ENCODE data around the gene PHKB.

PHKB gene

DNA sequence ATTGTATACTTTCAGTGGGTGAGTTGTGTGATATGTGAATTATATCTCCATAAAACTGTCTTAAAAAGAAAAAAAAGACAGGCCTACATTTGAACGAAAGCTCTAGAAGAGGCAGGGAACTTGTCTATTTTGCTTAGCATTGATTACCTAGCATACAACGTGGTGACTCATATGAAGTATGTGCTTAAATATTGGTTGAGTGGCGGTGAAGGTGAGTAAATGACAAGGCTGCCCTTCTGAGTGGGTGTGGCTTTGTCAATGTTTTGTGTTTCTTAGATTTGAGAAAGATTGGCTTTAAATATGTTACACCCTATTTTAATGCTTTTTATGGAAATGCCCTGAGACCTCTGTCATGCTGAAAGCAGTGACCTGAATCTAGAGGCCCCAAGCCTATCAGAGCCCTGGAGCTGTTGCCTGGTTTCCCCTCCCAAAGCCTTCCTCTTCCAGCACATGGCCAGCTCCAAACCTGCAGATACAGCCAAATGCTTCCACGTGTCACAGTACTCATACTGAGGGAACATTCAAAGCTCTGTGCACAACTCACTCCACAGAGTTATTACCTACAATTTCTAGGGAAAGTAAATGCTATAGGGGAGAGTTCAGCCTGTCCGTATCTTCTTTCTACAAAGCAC lies 260.0 kb downstream of the PHKB start:
- Histone ChIP-seq H3K4me3 (ENCODE audit: low read length) (no peak overlapping the region), H3K4me1 (ENCODE audit: control insufficient read depth, insufficient read depth, low read length) (no peaks in the 10 kb centered on the region), H3K9ac (ENCODE audit: low read length) (no peak overlapping the region), H3K36me3 (ENCODE audit: control insufficient read depth, insufficient read depth, low read length, severe bottlenecking) (no peaks in the 10 kb centered on the region), H3K9me3 (ENCODE audit: control insufficient read depth, low read length) (no peaks in the 10 kb centered on the region), H3K27me3 (replicated peaks; ENCODE audit: control insufficient read depth, insufficient read depth, low read length) (peaks cover 17% of the 10 kb centered on the region)
- no peak for DNase-seq (ENCODE audit: low read depth)

DNA sequence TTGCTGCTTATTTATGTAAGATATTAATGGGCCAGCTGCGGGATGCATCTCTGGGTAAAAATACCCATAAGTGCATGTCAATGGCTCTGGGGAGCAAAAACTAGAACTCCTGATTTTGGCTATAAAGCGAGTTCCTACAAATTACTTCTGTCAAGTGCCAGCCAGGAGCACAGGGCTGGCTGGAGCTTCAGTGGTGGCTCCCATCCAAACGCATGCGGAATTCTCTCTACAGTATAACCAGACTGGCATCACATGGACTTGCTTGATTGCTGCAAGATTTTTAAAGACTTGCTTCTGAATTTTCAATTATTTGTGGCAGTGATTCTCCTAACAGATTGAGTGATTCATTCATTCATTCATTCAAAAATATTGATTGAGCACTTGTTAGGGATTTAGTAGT lies 260.9 kb downstream of the PHKB start:
- no peaks in the 10 kb centered on the region for H3K4me1 ChIP-seq (ENCODE audit: control insufficient read depth, insufficient read depth, low read length)
- no peaks in the 10 kb centered on the region for H3K9me3 ChIP-seq (ENCODE audit: control insufficient read depth, low read length)
- H3K4me3 ChIP-seq (ENCODE audit: low read length), result no peak overlapping the region
- no peak overlapping the region for H3K9ac ChIP-seq (ENCODE audit: low read length)
- H3K36me3 ChIP-seq (ENCODE audit: control insufficient read depth, insufficient read depth, low read length, severe bottlenecking), result no peaks in the 10 kb centered on the region
- no peak for DNase-seq (ENCODE audit: low read depth)
- H3K27me3 ChIP-seq (replicated peaks; ENCODE audit: control insufficient read depth, insufficient read depth, low read length), result peaks cover 20% of the 10 kb centered on the region

DNA sequence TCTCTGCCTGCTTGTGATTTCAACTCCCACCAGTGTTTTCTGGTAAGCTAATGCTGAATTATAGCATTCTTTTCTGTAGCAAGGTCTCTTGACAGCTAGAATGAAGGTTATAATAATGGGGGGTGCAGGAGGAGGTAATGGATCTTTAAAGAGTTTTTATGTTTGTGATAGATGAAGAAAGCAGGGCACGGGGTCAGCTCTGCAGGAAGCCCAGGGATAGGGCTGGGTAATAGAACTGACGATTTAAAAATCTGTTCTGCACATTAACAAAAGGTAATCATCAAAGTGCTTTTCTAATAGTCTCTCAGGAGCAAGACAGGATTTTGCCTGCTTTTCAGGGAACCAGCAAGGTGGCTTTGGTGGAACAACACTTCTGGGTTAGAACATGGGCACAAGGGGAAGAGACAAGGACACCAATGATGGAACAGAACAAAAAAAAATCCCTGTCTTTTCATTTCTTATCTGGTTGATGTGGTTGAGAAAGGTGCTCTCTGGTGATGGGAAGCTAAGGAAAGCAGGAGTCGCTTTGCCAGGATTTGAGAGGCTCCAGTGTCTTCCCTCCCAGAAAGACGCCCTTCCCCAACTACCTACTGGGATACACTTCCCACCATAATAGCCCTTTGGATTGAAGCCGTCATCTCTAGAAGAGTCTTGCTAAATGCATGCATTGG lies 263.1 kb downstream of the PHKB start:
- DNase-seq (ENCODE audit: low read depth), result no peak
- Histone ChIP-seq H3K4me1 (ENCODE audit: control insufficient read depth, insufficient read depth, low read length) (no peaks in the 10 kb centered on the region), H3K4me3 (ENCODE audit: low read length) (no peak overlapping the region), H3K27me3 (replicated peaks; ENCODE audit: control insufficient read depth, insufficient read depth, low read length) (peaks cover 20% of the 10 kb centered on the region), H3K9ac (ENCODE audit: low read length) (no peak overlapping the region), H3K36me3 (ENCODE audit: control insufficient read depth, insufficient read depth, low read length, severe bottlenecking) (no peaks in the 10 kb centered on the region), H3K9me3 (ENCODE audit: control insufficient read depth, low read length) (no peaks in the 10 kb centered on the region)

DNA sequence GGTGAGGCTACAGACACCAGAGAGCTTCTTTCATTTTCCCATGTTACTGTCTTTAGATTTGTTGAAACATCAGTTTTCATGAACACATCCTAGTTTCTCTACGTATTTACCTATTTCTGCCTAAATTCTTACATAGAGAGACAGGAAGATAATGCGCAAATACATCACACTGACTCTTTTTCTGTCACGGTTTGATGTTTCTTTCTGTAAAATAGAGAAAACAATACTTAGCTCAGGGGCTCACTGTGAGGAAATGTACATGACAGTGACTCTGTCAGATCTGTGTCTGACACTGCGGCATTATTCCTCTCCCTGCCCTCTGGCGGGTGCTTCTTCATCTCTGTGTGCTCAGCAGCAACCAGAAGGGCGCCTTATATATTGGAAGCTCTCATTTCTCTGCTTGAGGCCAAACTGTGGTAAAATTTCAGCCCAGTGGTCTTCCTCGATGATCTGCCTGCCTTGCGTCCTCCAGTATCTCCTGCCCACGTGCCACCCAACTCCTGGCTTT lies 264.1 kb downstream of the PHKB start:
- Histone ChIP-seq H3K36me3 (ENCODE audit: control insufficient read depth, insufficient read depth, low read length, severe bottlenecking) (no peaks in the 10 kb centered on the region), H3K9ac (ENCODE audit: low read length) (no peak overlapping the region), H3K27me3 (replicated peaks; ENCODE audit: control insufficient read depth, insufficient read depth, low read length) (peaks cover 20% of the 10 kb centered on the region), H3K4me1 (ENCODE audit: control insufficient read depth, insufficient read depth, low read length) (no peaks in the 10 kb centered on the region), H3K9me3 (ENCODE audit: control insufficient read depth, low read length) (no peaks in the 10 kb centered on the region), H3K4me3 (ENCODE audit: low read length) (no peak overlapping the region)
- no peak for DNase-seq (ENCODE audit: low read depth)

DNA sequence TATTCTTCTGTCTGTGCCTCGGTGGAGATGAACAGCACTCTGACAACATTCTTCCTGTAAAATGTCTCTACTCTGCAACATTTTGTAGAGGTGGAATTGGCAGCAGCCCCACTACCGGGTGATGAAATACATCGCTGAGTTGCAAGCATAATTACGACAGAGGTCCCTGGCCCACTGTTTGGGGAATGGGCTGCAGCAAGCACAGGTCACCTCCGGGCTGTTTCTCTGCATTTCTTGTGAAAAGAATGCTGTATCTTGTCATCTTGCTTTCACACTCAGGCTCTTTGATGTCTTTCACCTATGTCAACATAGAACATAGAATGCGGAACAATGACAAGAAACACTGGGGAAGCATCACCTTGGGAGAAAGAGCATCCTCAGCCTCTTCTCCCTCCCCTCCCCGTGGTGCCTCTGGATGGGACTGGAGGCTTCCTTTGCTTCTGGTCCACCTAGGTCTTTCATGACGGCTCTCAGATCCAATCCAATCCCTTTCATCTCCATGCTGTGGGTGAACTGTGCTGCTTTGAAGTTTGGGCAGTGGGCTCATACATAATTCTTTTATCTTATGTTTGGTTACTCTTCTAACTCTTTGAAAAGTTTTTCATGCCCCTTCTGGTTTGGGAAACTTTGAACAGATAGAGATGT lies 265.0 kb downstream of the PHKB start:
- Histone ChIP-seq H3K4me1 (ENCODE audit: control insufficient read depth, insufficient read depth, low read length) (no peaks in the 10 kb centered on the region), H3K27me3 (replicated peaks; ENCODE audit: control insufficient read depth, insufficient read depth, low read length) (peaks cover 20% of the 10 kb centered on the region), H3K9me3 (ENCODE audit: control insufficient read depth, low read length) (no peaks in the 10 kb centered on the region), H3K36me3 (ENCODE audit: control insufficient read depth, insufficient read depth, low read length, severe bottlenecking) (no peaks in the 10 kb centered on the region), H3K4me3 (ENCODE audit: low read length) (no peak overlapping the region), H3K9ac (ENCODE audit: low read length) (no peak overlapping the region)
- DNase-seq (ENCODE audit: low read depth), result no peak

DNA sequence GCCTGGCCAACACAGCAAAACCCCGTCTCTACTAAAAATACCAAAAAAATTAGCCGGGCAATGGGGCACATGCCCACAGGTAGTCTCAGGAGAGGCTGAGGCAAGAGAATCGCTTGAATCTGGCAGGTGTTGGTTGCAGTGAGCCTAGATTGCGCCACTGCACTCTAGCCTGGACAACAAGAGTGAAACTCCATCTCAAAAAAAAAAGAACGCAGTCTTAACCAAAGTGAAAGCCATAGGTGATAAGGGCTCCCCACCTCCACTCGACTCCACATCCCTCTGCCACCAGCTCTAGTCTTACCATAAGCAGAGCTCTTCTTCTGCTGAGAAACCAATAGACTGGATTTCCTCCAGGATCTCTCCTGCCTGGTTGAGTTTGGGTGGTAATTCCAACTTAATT lies 266.0 kb downstream of the PHKB start:
- Histone ChIP-seq H3K9ac (ENCODE audit: low read length) (no peak overlapping the region), H3K9me3 (ENCODE audit: control insufficient read depth, low read length) (no peaks in the 10 kb centered on the region), H3K4me1 (ENCODE audit: control insufficient read depth, insufficient read depth, low read length) (peaks cover 2% of the 10 kb centered on the region), H3K36me3 (ENCODE audit: control insufficient read depth, insufficient read depth, low read length, severe bottlenecking) (no peaks in the 10 kb centered on the region), H3K27me3 (replicated peaks; ENCODE audit: control insufficient read depth, insufficient read depth, low read length) (peaks cover 20% of the 10 kb centered on the region), H3K4me3 (ENCODE audit: low read length) (no peak overlapping the region)
- no peak for DNase-seq (ENCODE audit: low read depth)

DNA sequence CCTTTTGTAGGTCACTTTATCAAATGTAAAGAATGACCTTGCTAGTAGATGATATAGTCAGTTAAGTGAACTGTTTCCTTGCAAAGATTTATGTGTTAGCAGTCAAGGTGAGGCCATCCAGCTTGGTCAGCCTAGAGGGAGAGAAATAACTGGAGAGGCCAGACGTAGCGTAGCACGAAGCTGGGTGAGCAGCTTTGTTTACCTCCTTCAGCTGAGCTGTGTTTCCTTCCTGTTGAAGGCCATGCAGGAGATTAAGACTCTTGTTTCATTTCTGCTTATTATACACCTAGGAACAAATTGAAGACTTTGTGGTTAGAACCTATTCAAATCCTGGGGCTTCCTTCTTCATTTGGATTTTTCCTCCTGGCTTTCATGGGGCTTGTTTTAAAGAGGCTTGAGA lies 267.1 kb downstream of the PHKB start:
- no peaks in the 10 kb centered on the region for H3K9me3 ChIP-seq (ENCODE audit: control insufficient read depth, low read length)
- peaks cover 14% of the 10 kb centered on the region for H3K27me3 ChIP-seq (replicated peaks; ENCODE audit: control insufficient read depth, insufficient read depth, low read length)
- DNase-seq (ENCODE audit: low read depth), result no peak
- no peaks in the 10 kb centered on the region for H3K36me3 ChIP-seq (ENCODE audit: control insufficient read depth, insufficient read depth, low read length, severe bottlenecking)
- peaks cover 6% of the 10 kb centered on the region for H3K4me1 ChIP-seq (ENCODE audit: control insufficient read depth, insufficient read depth, low read length)
- no peak overlapping the region for H3K9ac ChIP-seq (ENCODE audit: low read length)
- no peak overlapping the region for H3K4me3 ChIP-seq (ENCODE audit: low read length)

DNA sequence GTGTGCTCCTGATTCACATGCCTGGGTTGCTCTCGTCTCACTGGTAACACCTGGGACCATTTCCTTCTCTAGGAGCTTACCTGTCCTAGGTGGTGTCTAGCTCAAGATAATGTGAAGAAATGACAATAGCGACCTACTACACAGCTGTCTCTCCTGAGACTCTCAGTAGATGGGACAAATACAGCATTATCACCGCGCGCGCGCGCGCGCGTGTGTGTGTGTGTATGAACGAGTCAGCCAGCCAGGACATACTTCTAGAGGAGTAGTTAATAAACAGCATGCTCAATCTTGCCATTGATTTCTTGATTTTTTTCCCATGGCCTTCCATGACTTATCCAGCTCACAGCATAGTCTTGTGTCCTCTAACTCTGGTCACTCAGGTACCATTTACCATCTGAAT lies 268.6 kb downstream of the PHKB start:
- peaks cover 8% of the 10 kb centered on the region for H3K27me3 ChIP-seq (replicated peaks; ENCODE audit: control insufficient read depth, insufficient read depth, low read length)
- no peaks in the 10 kb centered on the region for H3K36me3 ChIP-seq (ENCODE audit: control insufficient read depth, insufficient read depth, low read length, severe bottlenecking)
- no peaks in the 10 kb centered on the region for H3K9me3 ChIP-seq (ENCODE audit: control insufficient read depth, low read length)
- H3K4me3 ChIP-seq (ENCODE audit: low read length), result no peak overlapping the region
- no peak overlapping the region for H3K9ac ChIP-seq (ENCODE audit: low read length)
- no peak for DNase-seq (ENCODE audit: low read depth)
- peaks cover 6% of the 10 kb centered on the region for H3K4me1 ChIP-seq (ENCODE audit: control insufficient read depth, insufficient read depth, low read length)

DNA sequence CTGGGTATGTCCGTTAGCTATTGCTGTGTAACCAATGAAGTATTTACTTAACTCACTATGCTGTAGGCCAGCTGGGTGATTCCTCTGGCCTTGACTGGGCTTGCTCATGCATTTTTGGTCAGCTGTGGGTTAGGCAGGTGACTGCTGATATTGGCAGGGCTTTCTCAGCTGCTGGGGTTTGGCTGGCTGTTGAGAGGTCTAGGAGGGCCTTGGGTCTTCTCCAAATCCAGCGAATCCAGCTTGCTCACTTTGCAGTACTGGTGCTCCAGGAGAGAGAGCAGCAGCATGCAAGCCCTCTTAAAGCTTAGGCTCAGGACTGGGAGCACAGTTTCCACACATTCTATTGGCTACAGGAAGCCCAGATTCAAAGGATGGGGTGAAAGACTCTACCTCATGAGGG lies 270.1 kb downstream of the PHKB start:
- H3K4me1 ChIP-seq (ENCODE audit: control insufficient read depth, insufficient read depth, low read length), result peaks cover 6% of the 10 kb centered on the region
- no peak overlapping the region for H3K9ac ChIP-seq (ENCODE audit: low read length)
- DNase-seq (ENCODE audit: low read depth), result peak; percentile 27
- no peaks in the 10 kb centered on the region for H3K36me3 ChIP-seq (ENCODE audit: control insufficient read depth, insufficient read depth, low read length, severe bottlenecking)
- no peak overlapping the region for H3K4me3 ChIP-seq (ENCODE audit: low read length)
- H3K27me3 ChIP-seq (replicated peaks; ENCODE audit: control insufficient read depth, insufficient read depth, low read length), result peaks cover 2% of the 10 kb centered on the region
- H3K9me3 ChIP-seq (ENCODE audit: control insufficient read depth, low read length), result no peaks in the 10 kb centered on the region

DNA sequence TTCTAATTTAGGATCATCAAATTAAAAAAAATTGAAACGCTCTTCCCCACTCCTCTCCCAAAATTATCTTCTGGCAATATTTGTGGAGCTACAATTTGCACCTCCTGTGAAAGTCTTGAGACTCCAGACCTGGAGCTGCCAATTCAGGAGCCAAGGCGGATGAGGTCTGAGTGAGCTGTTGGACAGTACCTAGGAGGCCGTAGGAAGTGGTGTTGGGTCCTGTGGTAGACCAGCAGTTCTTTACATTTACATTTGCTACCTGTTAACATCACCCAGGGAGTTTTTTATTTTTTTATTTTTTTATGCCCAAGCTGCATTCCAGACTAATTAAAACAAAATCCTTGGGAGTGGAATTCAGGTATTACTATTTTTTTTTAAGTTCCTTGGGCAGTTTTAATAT lies 271.0 kb downstream of the PHKB start:
- no peak overlapping the region for H3K4me3 ChIP-seq (ENCODE audit: low read length)
- DNase-seq (ENCODE audit: low read depth), result no peak
- H3K9me3 ChIP-seq (ENCODE audit: control insufficient read depth, low read length), result no peaks in the 10 kb centered on the region
- no peak overlapping the region for H3K9ac ChIP-seq (ENCODE audit: low read length)
- no peaks in the 10 kb centered on the region for H3K27me3 ChIP-seq (replicated peaks; ENCODE audit: control insufficient read depth, insufficient read depth, low read length)
- peaks cover 6% of the 10 kb centered on the region for H3K4me1 ChIP-seq (ENCODE audit: control insufficient read depth, insufficient read depth, low read length)
- no peaks in the 10 kb centered on the region for H3K36me3 ChIP-seq (ENCODE audit: control insufficient read depth, insufficient read depth, low read length, severe bottlenecking)

DNA sequence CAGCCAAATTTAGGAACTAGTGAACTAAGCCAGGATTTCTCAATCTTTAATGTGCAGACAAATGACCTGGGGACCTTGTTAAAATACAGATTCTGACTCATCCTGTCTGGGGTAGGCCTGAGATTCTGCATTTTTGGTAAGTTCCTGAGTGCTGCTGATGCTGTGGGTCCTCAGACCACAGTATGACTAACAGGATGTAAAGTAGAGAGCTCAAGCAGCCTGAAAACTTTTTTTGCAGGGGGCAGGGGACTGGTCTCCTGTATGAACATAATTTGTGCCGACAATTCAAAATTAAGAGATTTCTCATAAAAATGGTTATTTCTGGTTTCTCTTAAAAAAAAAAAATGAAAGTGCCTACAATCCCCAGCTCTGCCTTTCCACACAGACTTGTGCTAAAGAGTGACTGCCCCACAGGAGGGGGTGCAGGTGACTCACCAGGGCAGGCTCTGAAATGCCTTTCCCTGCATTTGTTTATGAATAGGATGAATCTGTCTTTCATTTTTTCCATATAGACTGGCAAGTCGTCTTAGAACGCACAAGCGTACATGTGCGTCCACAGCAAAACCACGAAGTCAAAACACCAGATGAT lies 271.5 kb downstream of the PHKB start:
- Histone ChIP-seq H3K9me3 (ENCODE audit: control insufficient read depth, low read length) (no peaks in the 10 kb centered on the region), H3K4me1 (ENCODE audit: control insufficient read depth, insufficient read depth, low read length) (peaks cover 6% of the 10 kb centered on the region), H3K36me3 (ENCODE audit: control insufficient read depth, insufficient read depth, low read length, severe bottlenecking) (no peaks in the 10 kb centered on the region), H3K27me3 (replicated peaks; ENCODE audit: control insufficient read depth, insufficient read depth, low read length) (no peaks in the 10 kb centered on the region), H3K9ac (ENCODE audit: low read length) (no peak overlapping the region), H3K4me3 (ENCODE audit: low read length) (no peak overlapping the region)
- peak; percentile 77 for DNase-seq (ENCODE audit: low read depth)

All from adipocyte (in vitro differentiated cells).